HG03175 (cell line): ENCODE data around the gene GPR26.
"Not testable (repeated sequence)": the region's sequence is repeated elsewhere in the genome, so short reads cannot be mapped to it uniquely, and the experiment has no call there.

Experiments
- ATAC-seq: cut with Tn5 transposase; IDR thresholded peaks from one replicate; pipeline ENCODE4 v1.9.1; 2021; ENCODE audit warnings: mild to moderate bottlenecking, moderate library complexity; ENCODE audit not compliant: unreplicated experiment

Gene GPR26

DNA sequence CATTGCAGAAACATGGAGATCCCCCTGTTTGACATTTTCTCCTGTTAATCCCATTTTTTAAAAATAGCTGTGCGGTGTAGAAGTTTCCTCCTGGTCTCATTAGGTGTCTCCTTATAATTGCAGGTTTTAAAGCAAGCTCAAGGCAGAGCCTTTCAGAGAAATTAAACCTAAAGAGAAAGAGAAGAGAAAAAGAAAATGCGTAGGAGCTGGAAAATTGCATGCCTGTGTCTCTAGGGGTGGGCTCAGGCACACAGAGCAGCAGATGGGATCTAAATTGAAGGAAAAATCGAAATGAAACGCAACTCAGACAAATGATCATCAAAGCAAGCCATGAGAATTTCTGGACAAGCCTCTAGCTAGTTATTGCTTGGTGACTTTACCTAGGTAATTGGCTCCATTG, 40.1 kb downstream of the GPR26 start:
- no peak for ATAC-seq

DNA sequence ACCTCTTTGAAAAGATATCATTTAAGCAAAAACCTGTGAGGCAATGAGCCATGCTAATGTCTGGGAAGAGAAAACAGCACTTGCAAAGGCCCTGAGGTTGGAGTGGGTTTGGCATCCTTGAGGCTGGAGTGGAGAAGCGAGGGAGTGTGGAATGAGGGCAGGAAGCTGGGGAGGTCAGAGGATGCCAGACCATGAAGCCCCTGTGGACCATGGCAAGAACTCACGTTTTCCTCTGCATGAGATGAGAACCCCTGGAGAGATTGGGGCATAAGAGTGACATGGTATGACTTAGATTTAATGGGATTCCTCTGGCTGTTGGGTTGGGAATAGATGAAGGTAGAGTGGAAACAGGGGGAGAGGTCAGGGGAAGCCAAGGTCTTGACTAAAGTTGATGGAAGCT, 49.4 kb downstream of the GPR26 start:
- no peak for ATAC-seq

DNA sequence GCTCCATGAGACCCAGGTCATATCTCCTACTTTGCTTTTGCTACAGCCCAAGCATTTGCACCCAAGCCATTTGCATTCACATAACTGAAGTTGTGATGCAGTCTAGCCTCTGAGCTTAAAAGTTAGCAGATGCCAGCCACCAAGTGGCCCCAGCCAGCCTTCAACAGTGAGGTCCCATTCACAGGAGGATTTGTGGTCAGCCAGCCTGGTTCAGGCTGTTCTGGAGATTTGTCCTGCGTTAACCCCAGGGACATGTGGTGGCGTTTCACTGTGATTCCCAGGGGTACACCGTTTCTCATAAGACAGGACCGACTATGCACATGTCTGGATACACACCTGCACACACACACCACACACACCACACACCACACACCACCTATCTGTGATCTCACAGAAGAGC, 51.2 kb downstream of the GPR26 start:
- no peak for ATAC-seq

DNA sequence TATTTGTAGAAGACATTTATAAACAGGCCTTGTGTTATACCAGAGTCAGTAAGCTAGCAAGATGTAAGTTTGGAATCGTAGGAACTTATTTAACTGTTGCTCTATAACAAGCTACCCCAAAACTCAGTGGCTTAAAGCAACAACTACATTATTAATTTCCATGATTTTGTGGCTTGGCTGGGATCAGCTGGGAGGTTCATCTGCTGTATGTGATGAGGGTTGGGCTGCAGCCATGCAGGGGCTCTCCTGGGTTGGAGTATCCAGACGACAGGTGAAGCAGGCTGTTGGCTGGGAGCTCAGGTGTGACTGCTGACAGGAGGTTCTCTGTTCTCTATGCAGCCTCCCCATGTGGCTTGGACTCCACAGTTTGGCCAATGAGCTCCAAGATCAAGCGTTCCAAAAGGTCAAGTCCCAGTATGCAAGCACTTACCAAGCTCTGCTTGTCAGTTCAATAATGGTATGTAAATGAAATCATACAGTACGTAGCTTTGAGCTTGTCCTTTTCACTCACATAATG, 52.4 kb downstream of the GPR26 start:
- ATAC-seq: no peak

GRCh38 chr10:123720536-123720935, 54.4 kb downstream of the GPR26 start:
- ATAC-seq: no peak

- no peak for ATAC-seq
These were observed 55.4 kb downstream of the GPR26 start for GRCh38 chr10:123721441-123722049.

GRCh38 chr10:123722351-123722750, 56.2 kb downstream of the GPR26 start:
- ATAC-seq: no peak

DNA sequence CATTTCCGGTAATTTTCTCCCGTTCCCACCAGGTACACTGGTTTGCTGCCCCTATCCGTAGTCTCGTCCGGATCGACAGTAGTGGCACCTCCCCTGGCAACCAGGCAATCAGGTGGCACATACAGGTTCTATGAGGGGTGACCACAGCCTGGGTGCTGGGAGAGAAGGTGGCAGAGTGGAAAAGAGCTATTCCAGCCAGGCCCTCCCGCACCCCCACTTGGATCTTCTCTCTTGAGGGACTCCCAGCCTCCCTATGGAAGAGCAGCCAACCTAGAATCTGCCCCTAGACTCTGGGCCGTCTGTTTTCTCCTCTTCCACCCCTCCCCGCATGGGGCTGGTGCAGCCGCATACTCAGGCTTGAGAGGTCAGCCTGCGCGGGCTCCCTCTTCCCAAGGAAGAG, 58.6 kb downstream of the GPR26 start:
- no peak for ATAC-seq

DNA sequence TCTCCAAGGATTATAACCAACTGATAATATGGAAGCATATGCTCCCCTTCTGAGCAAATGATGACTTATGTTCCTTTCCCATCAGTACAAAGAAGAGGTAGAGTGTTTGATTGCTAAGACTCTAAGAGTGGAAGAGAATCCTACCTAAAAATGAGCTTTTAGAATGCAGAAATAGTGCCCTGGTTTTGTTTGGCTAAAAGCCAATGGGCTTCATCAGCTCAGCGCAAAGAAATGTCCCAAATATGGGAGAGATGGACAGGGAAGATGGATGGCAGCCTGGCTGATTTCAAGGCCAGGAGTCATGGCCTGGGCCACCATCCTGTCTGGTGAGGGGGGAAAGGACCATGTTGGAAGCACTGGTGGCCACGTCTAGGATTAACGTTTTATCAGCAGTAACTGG, 60.2 kb downstream of the GPR26 start:
- ATAC-seq: no peak

- ATAC-seq: no peak
These were observed 60.7 kb downstream of the GPR26 start for GRCh38 chr10:123726836-123727235.

DNA sequence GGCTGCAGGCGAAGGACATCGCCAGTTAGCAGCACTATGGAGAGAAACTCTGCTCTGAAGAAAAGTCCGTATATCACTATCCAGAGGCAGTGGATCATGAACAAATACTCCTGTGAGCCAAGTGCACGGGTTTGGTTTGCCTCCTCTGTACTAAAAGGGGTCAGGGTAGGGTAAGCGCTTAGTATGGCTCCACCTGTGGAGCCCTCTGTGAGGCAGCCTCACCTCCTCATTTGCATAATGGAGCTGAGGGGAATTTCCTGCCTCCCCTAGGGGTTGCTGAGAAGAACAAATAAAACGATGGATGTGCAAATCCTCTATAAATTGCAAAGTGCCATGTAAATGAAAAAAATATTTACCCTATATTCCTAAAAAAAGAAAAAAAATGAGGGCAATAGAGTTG, 63.4 kb downstream of the GPR26 start:
- ATAC-seq: no peak

DNA sequence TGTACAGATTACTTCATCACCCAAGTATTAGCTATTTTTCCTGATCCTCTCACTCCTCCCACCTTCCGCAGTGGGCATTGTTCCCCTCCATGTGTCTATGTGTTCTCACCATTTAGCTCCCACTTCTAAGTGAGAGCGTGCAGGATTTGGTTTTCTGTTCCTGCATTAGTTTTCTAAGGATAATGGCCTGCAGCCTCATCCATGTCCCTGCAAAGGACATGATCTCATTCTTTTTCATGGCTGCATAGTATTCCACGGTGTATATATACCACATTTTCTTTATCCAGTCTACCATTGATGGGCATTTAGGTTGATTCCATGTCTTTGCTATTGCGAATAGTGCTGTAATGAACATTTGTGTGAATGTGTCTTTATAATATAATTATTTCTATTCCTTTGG, 70.8 kb downstream of the GPR26 start:
- not testable (repeated sequence) for ATAC-seq

DNA sequence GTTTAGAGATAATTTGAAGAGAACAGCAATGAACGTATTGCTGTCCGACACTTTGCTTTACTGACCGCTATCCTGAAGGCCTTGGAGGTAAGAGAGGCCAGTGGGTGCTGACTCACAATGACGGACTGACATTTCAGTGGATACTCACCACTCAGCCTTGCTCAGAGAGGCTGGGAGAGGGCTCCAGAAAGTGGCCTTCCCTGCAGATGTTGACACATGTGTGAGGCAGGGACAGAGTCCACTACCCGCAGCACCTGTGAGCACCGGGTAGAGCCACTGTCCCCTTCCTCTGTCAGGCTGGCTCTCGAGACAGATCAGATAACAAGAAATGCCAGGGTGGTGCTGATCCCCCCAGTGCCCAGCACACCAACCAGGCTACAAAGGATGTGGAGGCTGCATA, 75.0 kb downstream of the GPR26 start:
- ATAC-seq: no peak

- no peak for ATAC-seq
These were observed 75.6 kb downstream of the GPR26 start for GRCh38 chr10:123741711-123742110.

DNA sequence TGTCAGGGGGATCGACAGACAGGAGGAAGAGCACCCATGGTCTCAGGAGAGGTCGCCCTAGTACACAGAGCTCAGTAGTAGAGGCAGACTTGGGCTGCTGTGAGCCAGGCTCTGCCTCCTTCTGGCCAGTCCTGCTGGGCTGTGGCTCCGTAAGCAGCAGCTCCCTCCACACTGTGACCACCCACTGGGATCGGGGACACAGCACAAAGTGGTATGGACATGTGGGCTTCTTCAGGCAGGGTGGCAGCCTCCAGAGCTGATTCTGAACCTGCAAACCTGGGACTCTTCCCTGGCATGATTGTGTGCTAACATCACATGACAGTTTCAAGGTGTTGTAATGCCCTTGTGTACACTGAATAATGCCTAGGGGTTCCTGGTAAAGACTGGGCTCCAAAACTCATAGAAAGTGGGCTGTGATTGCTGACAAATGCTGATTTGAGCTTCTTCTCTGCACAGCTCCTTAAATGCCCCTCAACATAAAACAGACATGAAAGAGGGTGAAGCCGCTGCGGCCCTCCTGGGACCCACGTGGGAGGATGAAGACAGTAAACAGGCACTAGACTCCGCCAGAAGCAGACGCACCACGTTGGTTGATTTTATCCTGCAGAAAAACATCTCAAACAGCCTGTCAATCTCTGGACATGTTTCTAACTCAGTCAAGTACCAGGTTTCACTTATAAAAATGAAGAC, 76.7 kb downstream of the GPR26 start:
- ATAC-seq: no peak

DNA sequence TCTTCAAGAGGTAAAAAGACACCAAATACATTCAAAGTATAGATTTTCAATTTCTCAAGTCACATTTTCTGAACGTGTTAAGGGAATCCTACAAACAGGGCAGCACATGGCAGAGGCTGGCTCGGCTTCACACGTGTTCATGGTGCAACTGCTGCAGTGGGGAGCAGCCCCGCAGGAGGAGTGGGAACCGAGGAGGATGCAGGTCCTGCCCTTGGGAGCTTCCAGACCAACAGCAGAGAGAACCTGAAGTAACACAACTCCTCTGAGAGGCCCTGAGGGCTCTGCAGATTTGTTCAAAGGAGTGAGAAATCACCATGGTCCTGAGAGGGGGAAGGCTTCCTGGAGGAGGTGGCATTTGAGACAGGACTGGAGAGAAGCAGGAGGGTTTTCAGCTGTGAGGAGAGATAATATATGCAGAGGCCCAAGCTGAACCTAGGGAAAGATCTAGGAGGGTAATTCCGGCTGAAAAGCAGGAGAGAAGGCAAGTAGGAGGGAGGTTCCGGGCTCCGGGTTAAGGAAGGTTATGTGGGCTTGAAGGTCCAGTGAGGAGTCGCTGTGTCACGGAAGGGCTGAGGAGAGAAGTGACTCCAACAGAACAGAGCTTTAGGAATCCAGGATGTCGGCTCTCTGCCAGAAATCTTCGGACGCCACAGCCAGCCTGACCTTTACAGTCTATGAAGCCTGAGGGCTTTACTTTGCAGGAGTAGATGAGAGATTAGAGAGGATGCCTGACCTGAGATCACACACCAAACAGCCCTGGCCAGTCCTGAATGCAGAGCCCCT, 77.5 kb downstream of the GPR26 start:
- ATAC-seq: no peak

- ATAC-seq: no peak
These were observed 78.0 kb downstream of the GPR26 start for GRCh38 chr10:123744224-123744536.
